Activated T-cell treated with anti-CD3 and anti-CD28 coated beads for 4 hours (primary cell): ENCODE data around the gene HTT-AS.

Experiments used
- DNase-seq: peaks from one replicate; pipeline ENCODE4 v3.0.0-alpha.2; 2020

HTT-AS gene

GRCh38 chr4:3029464-3029863 lies 44.9 kb downstream of the HTT-AS start:
- no peak for DNase-seq

DNA sequence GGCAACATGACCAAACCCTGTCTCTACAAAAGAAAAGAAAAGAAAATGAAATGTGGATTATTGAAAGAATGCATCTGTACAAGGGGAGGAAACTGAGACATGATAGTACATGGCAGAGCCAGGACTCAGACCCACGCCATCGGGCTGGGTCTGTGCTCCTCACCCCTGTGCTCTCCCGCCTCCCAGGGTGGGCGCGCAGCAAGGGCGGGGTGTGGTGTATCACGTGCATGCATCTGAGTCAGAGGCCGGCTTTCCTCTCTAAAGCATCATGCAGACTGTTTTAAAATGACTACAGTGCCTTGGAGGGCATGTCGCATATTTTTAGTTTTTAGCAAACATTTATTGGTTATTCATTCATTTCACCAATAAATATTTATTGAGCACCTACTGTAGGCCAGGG lies 47.8 kb downstream of the HTT-AS start:
- DNase-seq = no peak

- DNase-seq = no peak
These were observed 48.5 kb downstream of the HTT-AS start for GRCh38 chr4:3025881-3026280.

DNA sequence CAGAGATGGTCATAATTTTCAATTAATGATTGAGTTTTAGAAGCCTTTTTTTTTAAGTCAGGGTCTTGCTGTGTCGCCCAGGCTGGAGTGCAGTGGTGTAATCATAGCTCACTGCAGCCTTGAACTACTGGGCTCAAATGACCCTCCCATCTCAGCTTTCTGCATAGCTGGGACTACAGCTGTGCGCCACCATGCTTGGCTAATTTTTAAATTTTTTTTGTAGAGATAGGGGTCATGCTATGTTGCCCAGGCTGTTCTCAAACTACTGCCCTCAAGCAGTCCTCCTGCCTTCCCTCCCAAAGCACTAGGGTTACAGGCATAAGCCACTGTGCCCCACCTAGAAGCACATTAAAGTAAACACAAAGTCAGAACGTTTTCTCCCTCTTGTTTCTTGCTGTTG lies 51.7 kb downstream of the HTT-AS start:
- no peak for DNase-seq

GRCh38 chr4:3022112-3022511 lies 52.2 kb downstream of the HTT-AS start:
- DNase-seq = no peak

GRCh38 chr4:3021627-3022026 lies 52.7 kb downstream of the HTT-AS start:
- DNase-seq = no peak

GRCh38 chr4:3021127-3021526 lies 53.2 kb downstream of the HTT-AS start:
- DNase-seq = no peak

GRCh38 chr4:3019145-3019846 lies 55.0 kb downstream of the HTT-AS start:
- no peak for DNase-seq

GRCh38 chr4:3017504-3017903 lies 56.8 kb downstream of the HTT-AS start:
- no peak for DNase-seq

DNA sequence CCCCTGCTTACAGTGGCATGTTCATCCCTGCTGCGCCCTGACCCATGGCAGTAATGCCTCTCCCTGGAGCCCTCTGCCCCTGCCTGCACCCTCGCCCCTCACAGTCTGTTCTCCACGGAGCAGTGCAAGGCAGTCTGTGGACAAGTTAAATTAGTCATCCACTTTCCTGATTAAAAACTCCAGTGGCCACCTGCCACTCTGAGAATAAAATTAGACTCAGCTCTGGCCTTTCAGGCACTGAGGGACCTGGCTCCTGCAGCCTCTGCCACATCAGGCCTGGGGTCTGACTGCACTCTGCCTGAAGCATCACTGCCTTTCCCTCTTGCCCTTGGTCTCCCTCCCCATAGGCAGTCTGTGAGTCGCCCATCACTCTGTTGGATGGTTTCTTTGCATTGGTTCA lies 57.4 kb downstream of the HTT-AS start:
- DNase-seq = no peak

GRCh38 chr4:3013839-3014350 lies 60.4 kb downstream of the HTT-AS start:
- no peak for DNase-seq
